H1 (cell line): ENCODE results near the gene IGSF23. TPM values are rescaled to one million over a fixed set of nuclear protein-coding genes. Genes with fewer than 3 reads are reported as not detected.

Source experiments
- BACH1 ChIP-seq: IDR thresholded peaks from 2 replicates; pipeline ENCODE4 v1.6.1; 2012; ENCODE audit warnings: low read length, improper control_type of control experiment
- CREB1 ChIP-seq: IDR thresholded peaks from 2 replicates; pipeline ENCODE4 v1.6.1; 2012; ENCODE audit warnings: inconsistent platforms
- EP300 ChIP-seq, 2 experiments: IDR thresholded peaks; 1 replicate in 1 of 2; 2 replicates in 1 of 2; pipeline ENCODE4 v1.6.1; 2011 to 2012; ENCODE audit warnings: low read depth in 2 of 2, low read length in 2 of 2, mild to moderate bottlenecking in 2 of 2, borderline replicate concordance in 1 of 2, inconsistent platforms in 1 of 2, moderate library complexity in 1 of 2
- KDM1A ChIP-seq: fragments of 200-600, 300-600 bp; sonication (generic); IDR thresholded peaks from 2 replicates; pipeline ENCODE4 v1.7.1; 2016; ENCODE audit warnings: mild to moderate bottlenecking, low read length, borderline replicate concordance
- polyA plus RNA-seq, 7 experiments: library from polyadenylated mRNA; depleted of rRNA in 3 of 7; stranded (reverse) in 5 of 7; unstranded in 2 of 7; fragments of >200 nt in 5 of 7; fragments of 200-250 nt in 2 of 7; gene quantifications; 1 replicate in 5 of 7; 2 replicates in 1 of 7; 4 replicates in 1 of 7; pipeline versions ENCODE4 v1.2.1 to v1.2.3, GENCODE V29; 2011 to 2013; ENCODE audit warnings: missing spikeins in 2 of 7, mixed read lengths in 2 of 7
- total RNA-seq: library from RNA; stranded (reverse); fragmentation: NEBNext Ultra II Directional; extraction: Animal tissue kit (Norgen Biotek cat#: 25700); gene quantifications from 2 replicates; pipeline ENCODE4 v1.2.1, GENCODE V29; 2021
- TF ChIP-seq, protein P1 (sequence below): fragments of 300-600 bp; sonication (generic); IDR thresholded peaks from 2 replicates; pipeline ENCODE4 v1.7.1; 2012; ENCODE audit warnings: low read length, moderate library complexity, mild to moderate bottlenecking, inconsistent platforms; ENCODE audit not compliant: insufficient replicate concordance

IGSF23 gene
- total and polyA plus RNA-seq, 2 of the 8 experiments (the other 6 are each of a cell fraction or from before 2014, with no cell fraction given), result not detected

DNA sequence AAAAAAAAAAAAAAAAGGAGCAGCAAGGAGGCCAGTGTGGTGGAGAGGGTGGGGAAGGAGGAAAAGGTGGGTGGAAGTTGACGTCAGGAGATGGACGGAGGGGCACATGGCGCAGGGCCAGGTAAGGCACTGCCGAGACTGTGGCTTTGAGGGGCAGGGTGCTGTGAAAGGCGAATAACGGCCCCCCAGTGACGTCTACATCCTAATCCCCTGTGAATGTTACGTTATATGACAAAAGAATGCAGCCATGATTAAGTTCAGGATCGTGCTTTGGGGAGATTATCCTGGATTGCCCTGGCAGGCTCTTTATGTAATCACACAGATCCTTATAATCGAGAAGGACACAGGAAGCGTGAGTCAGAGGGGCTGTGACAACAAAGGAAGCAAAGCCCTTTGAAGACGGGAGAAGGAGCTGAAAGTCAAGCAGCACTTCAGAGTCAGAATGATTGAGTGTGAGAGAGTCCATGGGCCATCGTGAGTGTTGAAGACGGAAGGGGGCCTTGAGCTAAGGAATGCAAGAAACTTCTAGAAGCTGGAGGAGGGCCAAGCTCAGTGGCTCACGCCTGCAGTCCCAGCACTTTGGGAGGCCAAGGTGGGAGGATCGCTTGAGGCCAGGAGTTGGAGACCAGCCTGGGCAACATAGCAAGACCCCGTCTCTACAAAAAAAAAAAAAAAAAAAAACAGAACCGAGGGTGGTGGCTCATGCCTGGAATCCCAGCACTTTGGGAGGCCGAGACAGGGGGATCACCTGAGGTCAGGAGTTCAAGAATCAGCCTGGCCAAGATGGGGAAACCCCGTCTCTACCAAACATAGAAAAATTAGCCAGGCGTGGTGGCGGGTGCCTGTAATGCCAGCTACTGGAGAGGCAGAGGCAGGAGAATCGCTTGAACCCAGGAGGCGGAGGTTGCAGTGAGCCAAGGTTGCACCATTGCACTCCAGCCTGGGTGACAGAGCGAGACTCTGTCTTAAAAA lies 71.8 kb downstream of the IGSF23 start (continued):
- TF ChIP-seq EP300 (IDR thresholded peaks at IDR 0.05; ENCODE audit: borderline replicate concordance in 1 of 2, low read depth in 2 of 2, low read length in 2 of 2), result no peak
- TF ChIP-seq BACH1, result no peak
- TF ChIP-seq KDM1A, result peak; percentile 88
- no peak for TF ChIP-seq CREB1
- TF ChIP-seq, protein P1, sequence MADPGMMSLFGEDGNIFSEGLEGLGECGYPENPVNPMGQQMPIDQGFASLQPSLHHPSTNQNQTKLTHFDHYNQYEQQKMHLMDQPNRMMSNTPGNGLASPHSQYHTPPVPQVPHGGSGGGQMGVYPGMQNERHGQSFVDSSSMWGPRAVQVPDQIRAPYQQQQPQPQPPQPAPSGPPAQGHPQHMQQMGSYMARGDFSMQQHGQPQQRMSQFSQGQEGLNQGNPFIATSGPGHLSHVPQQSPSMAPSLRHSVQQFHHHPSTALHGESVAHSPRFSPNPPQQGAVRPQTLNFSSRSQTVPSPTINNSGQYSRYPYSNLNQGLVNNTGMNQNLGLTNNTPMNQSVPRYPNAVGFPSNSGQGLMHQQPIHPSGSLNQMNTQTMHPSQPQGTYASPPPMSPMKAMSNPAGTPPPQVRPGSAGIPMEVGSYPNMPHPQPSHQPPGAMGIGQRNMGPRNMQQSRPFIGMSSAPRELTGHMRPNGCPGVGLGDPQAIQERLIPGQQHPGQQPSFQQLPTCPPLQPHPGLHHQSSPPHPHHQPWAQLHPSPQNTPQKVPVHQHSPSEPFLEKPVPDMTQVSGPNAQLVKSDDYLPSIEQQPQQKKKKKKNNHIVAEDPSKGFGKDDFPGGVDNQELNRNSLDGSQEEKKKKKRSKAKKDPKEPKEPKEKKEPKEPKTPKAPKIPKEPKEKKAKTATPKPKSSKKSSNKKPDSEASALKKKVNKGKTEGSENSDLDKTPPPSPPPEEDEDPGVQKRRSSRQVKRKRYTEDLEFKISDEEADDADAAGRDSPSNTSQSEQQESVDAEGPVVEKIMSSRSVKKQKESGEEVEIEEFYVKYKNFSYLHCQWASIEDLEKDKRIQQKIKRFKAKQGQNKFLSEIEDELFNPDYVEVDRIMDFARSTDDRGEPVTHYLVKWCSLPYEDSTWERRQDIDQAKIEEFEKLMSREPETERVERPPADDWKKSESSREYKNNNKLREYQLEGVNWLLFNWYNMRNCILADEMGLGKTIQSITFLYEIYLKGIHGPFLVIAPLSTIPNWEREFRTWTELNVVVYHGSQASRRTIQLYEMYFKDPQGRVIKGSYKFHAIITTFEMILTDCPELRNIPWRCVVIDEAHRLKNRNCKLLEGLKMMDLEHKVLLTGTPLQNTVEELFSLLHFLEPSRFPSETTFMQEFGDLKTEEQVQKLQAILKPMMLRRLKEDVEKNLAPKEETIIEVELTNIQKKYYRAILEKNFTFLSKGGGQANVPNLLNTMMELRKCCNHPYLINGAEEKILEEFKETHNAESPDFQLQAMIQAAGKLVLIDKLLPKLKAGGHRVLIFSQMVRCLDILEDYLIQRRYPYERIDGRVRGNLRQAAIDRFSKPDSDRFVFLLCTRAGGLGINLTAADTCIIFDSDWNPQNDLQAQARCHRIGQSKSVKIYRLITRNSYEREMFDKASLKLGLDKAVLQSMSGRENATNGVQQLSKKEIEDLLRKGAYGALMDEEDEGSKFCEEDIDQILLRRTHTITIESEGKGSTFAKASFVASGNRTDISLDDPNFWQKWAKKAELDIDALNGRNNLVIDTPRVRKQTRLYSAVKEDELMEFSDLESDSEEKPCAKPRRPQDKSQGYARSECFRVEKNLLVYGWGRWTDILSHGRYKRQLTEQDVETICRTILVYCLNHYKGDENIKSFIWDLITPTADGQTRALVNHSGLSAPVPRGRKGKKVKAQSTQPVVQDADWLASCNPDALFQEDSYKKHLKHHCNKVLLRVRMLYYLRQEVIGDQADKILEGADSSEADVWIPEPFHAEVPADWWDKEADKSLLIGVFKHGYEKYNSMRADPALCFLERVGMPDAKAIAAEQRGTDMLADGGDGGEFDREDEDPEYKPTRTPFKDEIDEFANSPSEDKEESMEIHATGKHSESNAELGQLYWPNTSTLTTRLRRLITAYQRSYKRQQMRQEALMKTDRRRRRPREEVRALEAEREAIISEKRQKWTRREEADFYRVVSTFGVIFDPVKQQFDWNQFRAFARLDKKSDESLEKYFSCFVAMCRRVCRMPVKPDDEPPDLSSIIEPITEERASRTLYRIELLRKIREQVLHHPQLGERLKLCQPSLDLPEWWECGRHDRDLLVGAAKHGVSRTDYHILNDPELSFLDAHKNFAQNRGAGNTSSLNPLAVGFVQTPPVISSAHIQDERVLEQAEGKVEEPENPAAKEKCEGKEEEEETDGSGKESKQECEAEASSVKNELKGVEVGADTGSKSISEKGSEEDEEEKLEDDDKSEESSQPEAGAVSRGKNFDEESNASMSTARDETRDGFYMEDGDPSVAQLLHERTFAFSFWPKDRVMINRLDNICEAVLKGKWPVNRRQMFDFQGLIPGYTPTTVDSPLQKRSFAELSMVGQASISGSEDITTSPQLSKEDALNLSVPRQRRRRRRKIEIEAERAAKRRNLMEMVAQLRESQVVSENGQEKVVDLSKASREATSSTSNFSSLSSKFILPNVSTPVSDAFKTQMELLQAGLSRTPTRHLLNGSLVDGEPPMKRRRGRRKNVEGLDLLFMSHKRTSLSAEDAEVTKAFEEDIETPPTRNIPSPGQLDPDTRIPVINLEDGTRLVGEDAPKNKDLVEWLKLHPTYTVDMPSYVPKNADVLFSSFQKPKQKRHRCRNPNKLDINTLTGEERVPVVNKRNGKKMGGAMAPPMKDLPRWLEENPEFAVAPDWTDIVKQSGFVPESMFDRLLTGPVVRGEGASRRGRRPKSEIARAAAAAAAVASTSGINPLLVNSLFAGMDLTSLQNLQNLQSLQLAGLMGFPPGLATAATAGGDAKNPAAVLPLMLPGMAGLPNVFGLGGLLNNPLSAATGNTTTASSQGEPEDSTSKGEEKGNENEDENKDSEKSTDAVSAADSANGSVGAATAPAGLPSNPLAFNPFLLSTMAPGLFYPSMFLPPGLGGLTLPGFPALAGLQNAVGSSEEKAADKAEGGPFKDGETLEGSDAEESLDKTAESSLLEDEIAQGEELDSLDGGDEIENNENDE, result no peak
